Stimulated activated naive B cell treated with anti-CD40 and anti-IgM and Interleukin-4, amounts not matched to agents 10 μg/mL and 1 μg/mL and 100 μg/mL, for 72 hours (primary cell): ENCODE data around the gene NMUR1.
"Not testable (repeated sequence)": the region's sequence is repeated elsewhere in the genome, so short reads cannot be mapped to it uniquely, and the experiment has no call there.

Experiments used
- ATAC-seq, 2 donors: fragments of 150-1000 bp; cut with Tn5 transposase; replicated peaks; 2 replicates each; pipeline ENCODE4 v1.10.0; 2021; ENCODE audit warnings: moderate library complexity in 1 of 2
- DNase-seq: peaks from one replicate; pipeline ENCODE4 v3.0.0; 2021
- H3K27ac Mint-ChIP-seq: one replicate; pipeline ENCODE4 v1.8.0; 2022; ENCODE audit warnings: mild to moderate bottlenecking, mixed read lengths
- H3K27me3 Mint-ChIP-seq, 2 donors: one replicate each; pipeline ENCODE4 v1.8.0; 2022; ENCODE audit warnings: mixed read lengths in 2 of 2
- H3K36me3 Mint-ChIP-seq, 2 donors: one replicate each; pipeline ENCODE4 v1.8.0; 2022; ENCODE audit warnings: mixed read lengths in 2 of 2, mild to moderate bottlenecking in 1 of 2
- H3K4me1 Mint-ChIP-seq, 2 donors: one replicate each; pipeline ENCODE4 v1.8.0; 2022; ENCODE audit warnings: mixed read lengths in 2 of 2, mild to moderate bottlenecking in 1 of 2
- H3K4me3 Mint-ChIP-seq, 2 donors: one replicate each; pipeline ENCODE4 v1.8.0; 2022; ENCODE audit warnings: mild to moderate bottlenecking in 2 of 2, mixed read lengths in 2 of 2, moderate library complexity in 1 of 2
- H3K9me3 Mint-ChIP-seq, 2 donors: one replicate each; pipeline ENCODE4 v1.8.0; 2022; ENCODE audit warnings: mixed read lengths in 2 of 2, mild to moderate bottlenecking in 1 of 2

NMUR1 gene, protein sequence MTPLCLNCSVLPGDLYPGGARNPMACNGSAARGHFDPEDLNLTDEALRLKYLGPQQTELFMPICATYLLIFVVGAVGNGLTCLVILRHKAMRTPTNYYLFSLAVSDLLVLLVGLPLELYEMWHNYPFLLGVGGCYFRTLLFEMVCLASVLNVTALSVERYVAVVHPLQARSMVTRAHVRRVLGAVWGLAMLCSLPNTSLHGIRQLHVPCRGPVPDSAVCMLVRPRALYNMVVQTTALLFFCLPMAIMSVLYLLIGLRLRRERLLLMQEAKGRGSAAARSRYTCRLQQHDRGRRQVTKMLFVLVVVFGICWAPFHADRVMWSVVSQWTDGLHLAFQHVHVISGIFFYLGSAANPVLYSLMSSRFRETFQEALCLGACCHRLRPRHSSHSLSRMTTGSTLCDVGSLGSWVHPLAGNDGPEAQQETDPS

GRCh38 chr2:231530099-231531011, at the start of gene NMUR1:
Gene NMUR1, minus strand, starts transcription at chr2:231530445. Its CDS starts 84 bp downstream, at chr2:231530361.
- Mint-ChIP-seq H3K36me3 (no peaks in the 10 kb centered on the region), H3K4me3 (peak within 1 kb of the TSS; percentile 40 to 66), H3K27ac (peak within 1 kb of the TSS; percentile 83), H3K27me3 (peaks cover 35 to 39% of the 10 kb centered on the region in 2 donors), H3K9me3 (no peaks in the 10 kb centered on the region), H3K4me1 (peaks cover 12 to 16% of the 10 kb centered on the region in 2 donors)
- DNase-seq (peak; percentile 55), ATAC-seq (peak; percentile 92 to 96)

DNA sequence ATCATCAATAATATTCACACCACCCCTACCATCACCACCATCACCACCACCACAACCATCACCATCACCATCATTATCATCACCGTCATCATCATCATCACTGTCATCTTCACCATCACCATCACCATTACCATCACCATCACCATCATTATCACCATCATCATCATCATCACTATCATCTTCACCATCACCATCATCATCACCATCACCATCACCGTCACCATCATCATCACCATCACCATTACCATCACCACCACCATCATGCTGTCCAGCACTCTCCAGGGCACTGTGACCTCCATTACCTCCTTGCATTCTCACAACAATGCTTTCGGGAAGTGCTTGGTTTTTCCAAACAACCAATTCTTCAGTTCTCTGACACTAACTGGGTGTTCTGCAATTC, 49.3 kb upstream of the NMUR1 start:
- H3K9me3 Mint-ChIP-seq, result peaks cover 6 to 10% of the 10 kb centered on the region in 2 donors
- peaks cover 0 to 10% of the 10 kb centered on the region in 2 donors for H3K27me3 Mint-ChIP-seq
- ATAC-seq (no peak), DNase-seq (no peak)
- peak overlapping the region; percentile 14 for H3K27ac Mint-ChIP-seq
- H3K4me1 Mint-ChIP-seq, result peaks cover 0 to 2% of the 10 kb centered on the region in 2 donors
- no peak overlapping the region for H3K4me3 Mint-ChIP-seq
- peaks cover 2 to 9% of the 10 kb centered on the region in 2 donors for H3K36me3 Mint-ChIP-seq

DNA sequence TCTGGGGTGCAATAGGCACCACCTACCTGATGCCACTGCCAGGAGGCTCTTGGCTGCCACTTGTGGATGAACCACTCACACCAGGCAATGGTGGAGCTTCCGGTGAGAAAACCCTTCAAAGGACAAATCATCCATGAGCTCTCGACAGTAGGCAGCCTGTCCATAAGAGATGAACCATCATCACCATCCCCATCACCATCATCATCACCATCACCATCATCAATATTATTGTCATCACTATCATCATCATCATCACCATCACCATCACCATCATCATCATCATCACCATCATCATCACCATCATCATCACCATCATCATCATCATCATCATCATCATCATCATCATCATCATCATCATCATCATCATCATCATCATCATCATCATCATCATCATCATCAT, 48.4 kb upstream of the NMUR1 start:
- not testable (repeated sequence) for H3K9me3 Mint-ChIP-seq, ATAC-seq, DNase-seq, H3K4me1 Mint-ChIP-seq, H3K27ac Mint-ChIP-seq, H3K4me3 Mint-ChIP-seq, H3K36me3 Mint-ChIP-seq
- peaks cover 0 to 10% of the 10 kb centered on the region in 2 donors for H3K27me3 Mint-ChIP-seq

DNA sequence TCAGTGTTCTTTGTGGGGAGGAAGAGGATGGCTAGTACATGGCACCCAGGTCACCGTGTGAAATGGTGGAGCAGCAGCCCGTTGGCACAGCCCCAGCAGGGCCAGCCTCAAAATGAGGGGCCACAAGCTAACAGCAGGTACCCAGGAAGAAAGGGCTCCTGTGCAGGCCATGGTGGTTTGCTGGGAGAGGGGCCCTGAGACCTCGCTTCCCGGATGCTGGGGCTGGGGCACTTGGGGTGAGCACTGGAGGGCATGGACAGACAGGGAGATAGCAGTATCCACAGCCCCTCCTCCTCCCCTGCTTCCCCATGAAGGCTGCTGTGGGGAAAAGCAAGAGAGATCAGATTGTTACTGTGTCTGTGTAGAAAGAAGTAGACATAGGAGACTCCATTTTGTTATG, 46.2 kb upstream of the NMUR1 start:
- H3K36me3 Mint-ChIP-seq, result peaks cover 2 to 9% of the 10 kb centered on the region in 2 donors

GRCh38 chr2:231575612-231576256, 45.5 kb upstream of the NMUR1 start:
- Mint-ChIP-seq H3K27ac (no peak overlapping the region), H3K4me1 (peaks cover 5 to 7% of the 10 kb centered on the region in 2 donors), H3K4me3 (no peak overlapping the region), H3K36me3 (peaks cover 2 to 9% of the 10 kb centered on the region in 2 donors), H3K27me3 (peaks cover 0 to 10% of the 10 kb centered on the region in 2 donors), H3K9me3 (peaks cover 6 to 10% of the 10 kb centered on the region in 2 donors)
- ATAC-seq (no peak), DNase-seq (no peak)

More for the DNA sequence above, 46.2 kb upstream of the NMUR1 start:
- H3K9me3 Mint-ChIP-seq, result peaks cover 6 to 10% of the 10 kb centered on the region in 2 donors
- peaks cover 0 to 10% of the 10 kb centered on the region in 2 donors for H3K27me3 Mint-ChIP-seq
- H3K4me1 Mint-ChIP-seq, result peaks cover 5 to 7% of the 10 kb centered on the region in 2 donors
- no peak overlapping the region for H3K27ac Mint-ChIP-seq
- no peak for ATAC-seq
- no peak for DNase-seq
- no peak overlapping the region for H3K4me3 Mint-ChIP-seq

GRCh38 chr2:231573698-231574421, 43.6 kb upstream of the NMUR1 start:
- Mint-ChIP-seq H3K27ac (no peak overlapping the region), H3K4me3 (no peak overlapping the region), H3K9me3 (peaks cover 2 to 4% of the 10 kb centered on the region in 2 donors), H3K27me3 (peaks cover 0 to 7% of the 10 kb centered on the region in 2 donors), H3K36me3 (peaks cover 0 to 4% of the 10 kb centered on the region in 2 donors), H3K4me1 (peaks cover 8% of the 10 kb centered on the region in 2 donors)
- DNase-seq (no peak), ATAC-seq (no peak)

- peaks cover 13% of the 10 kb centered on the region in 2 donors for H3K4me1 Mint-ChIP-seq
- no peaks in the 10 kb centered on the region for H3K9me3 Mint-ChIP-seq
- no peak overlapping the region for H3K27ac Mint-ChIP-seq
- DNase-seq, result no peak
- H3K4me3 Mint-ChIP-seq, result no peak overlapping the region
- H3K27me3 Mint-ChIP-seq, result peaks cover 0 to 3% of the 10 kb centered on the region in 2 donors
- no peaks in the 10 kb centered on the region for H3K36me3 Mint-ChIP-seq
- ATAC-seq, result no peak
Observed at GRCh38 chr2:231573096-231573495, 42.9 kb upstream of the NMUR1 start.

GRCh38 chr2:231571661-231572191, 41.5 kb upstream of the NMUR1 start:
- H3K27ac Mint-ChIP-seq, result no peak overlapping the region
- DNase-seq, result no peak
- H3K4me3 Mint-ChIP-seq, result no peak overlapping the region
- H3K27me3 Mint-ChIP-seq, result peaks cover 0 to 3% of the 10 kb centered on the region in 2 donors
- no peaks in the 10 kb centered on the region for H3K36me3 Mint-ChIP-seq
- peaks cover 13% of the 10 kb centered on the region in 2 donors for H3K4me1 Mint-ChIP-seq
- H3K9me3 Mint-ChIP-seq, result no peaks in the 10 kb centered on the region
- no peak for ATAC-seq

- not testable (repeated sequence) for ATAC-seq, H3K36me3 Mint-ChIP-seq, H3K9me3 Mint-ChIP-seq, H3K27me3 Mint-ChIP-seq, H3K27ac Mint-ChIP-seq, H3K4me3 Mint-ChIP-seq, DNase-seq
- peaks cover 13% of the 10 kb centered on the region in 2 donors for H3K4me1 Mint-ChIP-seq
Observed at GRCh38 chr2:231570915-231571314, 40.7 kb upstream of the NMUR1 start.

- Mint-ChIP-seq H3K9me3 (no peaks in the 10 kb centered on the region), H3K4me1 (peaks cover 13% of the 10 kb centered on the region in 2 donors), H3K27me3 (peaks cover 0 to 3% of the 10 kb centered on the region in 2 donors), H3K36me3 (no peaks in the 10 kb centered on the region), H3K4me3 (no peak overlapping the region), H3K27ac (no peak overlapping the region)
- no peak for DNase-seq
- peak; percentile 51 to 75 for ATAC-seq
Observed at GRCh38 chr2:231568785-231569435, 38.7 kb upstream of the NMUR1 start.

DNA sequence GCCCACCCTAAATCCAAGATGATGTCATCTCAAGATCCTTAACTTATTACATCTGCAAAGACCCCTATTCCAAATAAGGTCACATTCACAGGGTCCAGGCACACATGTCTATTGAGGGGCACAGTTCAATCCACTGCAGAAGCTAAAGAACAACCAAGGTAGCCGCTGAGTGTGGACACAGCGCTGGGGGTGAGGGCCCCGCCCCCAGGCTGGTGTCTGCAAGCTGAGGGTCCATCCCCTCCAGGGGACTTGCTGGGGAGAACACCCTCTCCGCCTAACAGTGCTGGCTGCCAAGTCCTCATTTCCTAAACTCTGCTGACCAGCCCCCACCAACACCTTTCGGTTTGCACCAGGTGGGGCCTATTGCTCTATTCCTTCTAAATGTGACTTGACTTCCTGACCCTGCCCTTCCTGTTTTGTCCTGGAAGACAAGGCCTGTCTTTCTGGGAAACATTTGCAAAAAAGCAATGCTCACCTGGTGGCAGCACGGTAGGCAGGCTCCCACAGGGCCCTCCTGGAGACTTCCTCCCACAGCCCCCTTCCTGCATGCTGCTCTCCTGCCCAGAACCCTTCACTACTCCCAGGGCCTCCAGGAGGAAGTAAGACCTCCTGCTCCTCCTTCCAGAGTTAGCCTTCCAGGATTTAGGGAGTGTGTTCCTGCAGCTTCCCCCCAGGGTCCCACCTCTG, 38.0 kb upstream of the NMUR1 start:
- no peaks in the 10 kb centered on the region for H3K36me3 Mint-ChIP-seq
- peak overlapping the region; percentile 62 for H3K27ac Mint-ChIP-seq
- DNase-seq, result no peak
- peak in 1 of 2 donors; percentile 15 for ATAC-seq
- H3K27me3 Mint-ChIP-seq, result peaks cover 0 to 3% of the 10 kb centered on the region in 2 donors
- H3K4me1 Mint-ChIP-seq, result peaks cover 8 to 11% of the 10 kb centered on the region in 2 donors
- no peak overlapping the region for H3K4me3 Mint-ChIP-seq
- H3K9me3 Mint-ChIP-seq, result no peaks in the 10 kb centered on the region

DNA sequence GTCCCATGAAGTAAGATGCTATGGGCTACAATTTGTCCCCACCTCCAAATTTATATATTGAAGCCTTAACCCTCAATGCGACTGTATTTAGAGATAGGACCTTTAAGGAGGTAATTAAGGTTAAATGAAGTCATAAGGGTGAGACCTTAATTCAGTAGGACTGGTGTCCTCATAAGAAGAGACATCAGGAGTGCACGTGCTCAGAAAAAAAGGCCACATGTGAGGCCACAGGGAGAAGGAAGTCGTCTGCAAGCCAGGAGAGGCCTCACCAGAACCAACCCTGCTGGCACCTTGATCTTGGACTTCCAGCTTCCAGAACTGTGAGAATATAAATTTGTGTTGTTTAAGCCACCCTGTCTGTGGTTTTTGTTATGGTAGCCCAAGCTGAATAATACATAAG, 36.9 kb upstream of the NMUR1 start:
- Mint-ChIP-seq H3K9me3 (no peaks in the 10 kb centered on the region), H3K4me1 (peaks cover 8 to 11% of the 10 kb centered on the region in 2 donors), H3K4me3 (no peak overlapping the region), H3K27ac (no peak overlapping the region), H3K27me3 (peaks cover 0 to 3% of the 10 kb centered on the region in 2 donors), H3K36me3 (no peaks in the 10 kb centered on the region)
- ATAC-seq (no peak), DNase-seq (no peak)
